VCaP (cell line): ENCODE data around the gene LRIG1.

Source experiments
- H3K27ac ChIP-seq: fragments of 450-650 bp; 2 replicates; pipeline ENCODE4 v1.5.1; 2017
- CTCF ChIP-seq: fragments of 450-650 bp; conservative IDR thresholded peaks from 2 replicates; pipeline ENCODE4 v1.5.1; 2017; ENCODE audit warnings: mild to moderate bottlenecking, moderate library complexity

LRIG1 gene

DNA sequence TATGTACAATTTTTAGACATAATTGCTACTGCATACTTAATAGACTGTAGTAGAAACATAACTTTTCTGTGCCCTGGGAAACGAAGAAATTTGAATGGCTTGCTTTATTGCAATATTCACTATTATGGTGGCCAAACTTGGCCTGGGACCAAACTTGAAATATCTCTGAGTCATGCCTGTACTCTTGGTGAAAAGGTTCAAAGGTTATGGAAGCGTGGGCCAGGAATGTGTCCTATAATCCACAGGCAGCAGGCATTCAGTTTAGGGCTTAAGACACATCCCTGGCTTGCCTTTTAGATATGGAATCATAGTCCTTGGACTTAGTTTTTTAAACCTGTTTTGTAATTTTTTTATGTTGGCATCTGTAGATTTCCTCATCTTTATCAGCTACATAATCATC is 124.3 kb downstream of the LRIG1 start:
- no peak overlapping the region for H3K27ac ChIP-seq
- TF ChIP-seq CTCF, result no peak

- H3K27ac ChIP-seq, result no peak overlapping the region
- peak; percentile 83 for TF ChIP-seq CTCF
These were observed 128.0 kb downstream of the LRIG1 start for GRCh38 chr3:66372681-66373350.

DNA sequence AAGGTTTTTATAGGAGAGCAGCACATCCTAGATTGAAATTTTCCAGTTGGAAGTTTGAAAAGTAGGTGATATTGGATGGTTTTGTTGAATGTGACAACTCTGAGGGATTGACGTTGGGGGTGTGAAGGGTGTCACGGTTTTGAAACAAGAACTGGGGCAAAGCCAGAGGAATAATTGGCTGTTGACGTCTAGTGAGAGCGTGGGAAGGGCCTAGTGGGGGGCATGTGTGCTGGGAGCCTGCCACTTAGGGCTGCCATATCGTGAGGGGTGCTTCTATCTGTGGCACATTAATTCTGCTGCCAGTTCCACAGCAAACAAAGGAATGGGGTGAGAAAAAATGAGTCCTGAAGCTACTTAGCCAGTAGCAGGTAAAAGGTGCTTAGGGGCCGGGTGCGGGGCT is 129.4 kb downstream of the LRIG1 start:
- no peak overlapping the region for H3K27ac ChIP-seq
- TF ChIP-seq CTCF, result no peak

GRCh38 chr3:66370179-66370578 is 130.6 kb downstream of the LRIG1 start:
- no peak overlapping the region for H3K27ac ChIP-seq
- TF ChIP-seq CTCF, result no peak

- TF ChIP-seq CTCF, result no peak
- H3K27ac ChIP-seq, result no peak overlapping the region
These were observed 132.8 kb downstream of the LRIG1 start for GRCh38 chr3:66367979-66368378.

DNA sequence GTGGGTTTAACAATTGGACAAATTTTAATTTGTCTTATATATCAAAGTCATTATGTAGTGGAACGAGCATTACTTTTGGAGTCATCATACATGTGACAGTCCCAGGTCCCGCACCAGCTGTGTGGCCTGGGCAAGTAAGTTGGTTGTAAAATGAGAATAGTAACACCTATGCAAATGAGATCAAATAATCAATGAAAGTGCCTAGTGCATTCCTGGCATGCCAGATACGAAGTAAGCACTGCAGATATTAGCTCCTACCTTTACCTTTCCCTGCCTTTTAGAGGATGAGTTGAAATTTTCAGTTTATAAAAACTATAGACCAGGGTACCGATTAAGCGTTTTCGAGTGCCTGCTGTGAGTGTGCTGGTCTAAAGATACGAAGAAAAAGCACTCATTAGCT is 134.1 kb downstream of the LRIG1 start:
- no peak overlapping the region for H3K27ac ChIP-seq
- no peak for TF ChIP-seq CTCF

GRCh38 chr3:66365080-66365479 is 135.7 kb downstream of the LRIG1 start:
- TF ChIP-seq CTCF, result no peak
- H3K27ac ChIP-seq, result no peak overlapping the region
